ENCODE data around the gene CCDC175. TPM values are rescaled to one million over a fixed set of nuclear protein-coding genes. Genes with fewer than 3 reads are reported as not detected.

Gene CCDC175
- total RNA-seq, 1 donor from 2014 or later, result not detected

DNA sequence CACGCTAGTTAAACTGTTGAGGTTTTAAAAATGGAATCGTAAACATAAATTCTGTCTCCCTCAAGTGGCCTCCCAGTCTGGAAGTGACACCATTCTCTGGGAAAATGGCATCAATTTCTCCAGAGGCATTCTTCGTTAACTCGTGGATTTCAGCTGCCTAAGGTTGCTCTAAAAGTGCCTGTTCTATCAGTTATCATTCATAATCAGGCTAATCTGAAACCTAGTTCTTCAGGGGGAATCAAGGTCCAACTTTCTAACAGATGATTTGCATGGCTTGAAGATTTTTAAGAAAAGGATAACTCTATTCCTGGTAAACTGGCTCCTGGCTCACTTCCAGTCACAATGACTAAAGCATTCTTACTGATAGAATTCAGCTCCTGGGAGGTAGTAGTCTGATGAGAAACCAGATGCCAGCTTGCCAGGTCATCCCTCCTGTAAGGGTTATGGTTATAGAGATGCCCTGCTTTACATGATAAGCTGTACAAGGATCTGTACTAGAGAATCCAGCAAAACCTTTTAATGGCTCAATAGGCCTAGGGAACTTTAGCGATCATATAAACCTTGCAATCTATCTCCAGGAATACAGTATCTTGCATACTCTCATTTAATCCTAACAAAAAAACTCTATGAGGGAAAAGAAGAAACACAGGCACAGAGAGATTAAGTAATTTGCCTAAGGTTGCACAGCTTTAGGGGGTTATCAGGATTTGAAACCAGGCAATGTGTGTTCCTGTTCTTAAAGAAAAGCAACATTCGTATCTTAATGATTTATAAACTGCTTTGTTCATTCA, 93.9 kb downstream of the CCDC175 start:
- DNase-seq (ENCODE audit: low spot score), result no peak

DNA sequence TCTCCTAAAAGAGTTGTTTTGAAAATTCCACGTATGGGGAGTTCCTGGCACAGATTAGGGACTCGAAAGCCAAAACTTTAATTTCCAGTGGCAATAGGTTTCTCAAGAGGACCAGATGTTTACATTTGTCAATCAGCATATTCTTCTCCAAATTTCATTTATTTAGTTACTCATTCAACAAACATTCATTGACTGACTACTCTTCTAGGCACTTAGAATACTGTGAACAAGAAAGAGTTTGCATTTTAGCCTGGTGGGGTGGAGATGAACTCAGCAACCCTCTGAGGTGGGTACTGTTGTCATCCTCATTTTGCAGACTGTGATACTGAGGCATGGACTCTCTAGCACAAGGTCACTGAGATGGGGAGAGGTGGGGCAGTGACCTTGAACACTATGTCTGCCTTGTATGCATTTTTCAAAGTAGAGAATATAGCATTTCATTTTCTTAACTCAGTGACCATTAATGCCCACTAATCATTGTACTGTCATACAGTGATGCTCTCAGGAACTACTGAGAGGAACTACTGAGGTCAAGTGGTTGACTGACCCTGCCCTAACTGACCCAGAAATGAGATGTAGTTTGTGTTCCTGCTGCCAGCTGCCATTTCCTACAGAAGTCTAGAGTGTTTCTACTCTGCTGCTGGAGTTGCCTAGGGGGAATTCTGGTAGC, 94.6 kb downstream of the CCDC175 start:
- DNase-seq (ENCODE audit: low spot score), result no peak

DNA sequence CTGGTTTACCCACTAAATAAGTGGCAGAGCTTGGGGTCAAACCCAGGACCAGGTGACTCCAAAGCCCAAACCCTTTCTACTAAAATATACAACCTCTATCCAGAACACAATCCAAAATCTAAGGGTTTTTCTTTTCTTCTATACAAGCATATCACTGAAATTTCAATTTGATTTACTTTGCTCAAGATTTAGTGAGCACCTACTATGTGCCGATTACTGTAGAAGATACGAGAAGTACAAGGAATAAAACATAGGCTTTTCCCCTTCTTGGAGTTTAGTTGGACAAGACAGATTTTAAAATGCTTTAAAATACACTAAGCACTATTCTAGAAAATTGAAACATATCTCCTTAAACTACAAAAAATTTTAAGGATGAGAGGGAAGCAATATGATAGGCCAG, 95.2 kb downstream of the CCDC175 start:
- no peak for DNase-seq (ENCODE audit: low spot score)

DNA sequence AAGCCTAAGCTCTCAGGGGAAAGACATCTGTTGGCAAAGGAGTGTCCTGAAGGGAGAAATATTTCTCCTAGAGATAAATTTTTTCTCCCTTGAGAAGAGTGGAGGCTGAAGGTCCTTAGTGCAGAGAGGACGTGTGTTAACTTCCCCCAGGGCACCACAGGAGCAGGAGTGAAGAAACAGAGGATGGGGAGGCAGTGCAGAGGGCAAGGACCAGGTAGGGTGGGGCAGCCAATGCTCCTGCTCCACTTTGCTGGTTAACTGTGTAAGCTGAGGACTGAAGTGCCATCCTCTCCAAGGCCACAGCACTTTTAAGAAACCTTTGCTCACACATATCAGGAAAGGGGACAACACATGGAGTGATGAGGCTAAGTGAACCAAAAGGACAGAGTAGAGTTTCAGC, 96.4 kb downstream of the CCDC175 start:
- DNase-seq (ENCODE audit: low spot score), result no peak

DNA sequence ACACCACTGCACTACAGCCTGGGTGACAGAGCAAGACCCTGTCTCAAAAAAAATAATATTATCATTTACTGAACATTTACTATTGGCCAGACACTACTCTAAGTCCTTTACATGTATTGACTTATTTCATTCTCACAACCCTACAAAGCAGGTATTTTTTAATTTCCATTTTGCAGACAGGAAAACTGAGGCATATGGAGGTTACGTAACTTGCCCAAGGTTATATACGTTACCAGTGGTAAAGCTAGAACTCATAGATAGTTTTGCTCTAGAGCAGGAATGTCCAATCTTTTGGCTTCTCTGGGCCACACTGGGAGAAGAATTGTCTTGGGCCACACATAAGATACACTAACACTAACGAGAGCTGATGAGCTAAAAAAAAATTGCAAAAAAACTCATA, 98.1 kb downstream of the CCDC175 start:
- DNase-seq (ENCODE audit: low spot score), result no peak

DNA sequence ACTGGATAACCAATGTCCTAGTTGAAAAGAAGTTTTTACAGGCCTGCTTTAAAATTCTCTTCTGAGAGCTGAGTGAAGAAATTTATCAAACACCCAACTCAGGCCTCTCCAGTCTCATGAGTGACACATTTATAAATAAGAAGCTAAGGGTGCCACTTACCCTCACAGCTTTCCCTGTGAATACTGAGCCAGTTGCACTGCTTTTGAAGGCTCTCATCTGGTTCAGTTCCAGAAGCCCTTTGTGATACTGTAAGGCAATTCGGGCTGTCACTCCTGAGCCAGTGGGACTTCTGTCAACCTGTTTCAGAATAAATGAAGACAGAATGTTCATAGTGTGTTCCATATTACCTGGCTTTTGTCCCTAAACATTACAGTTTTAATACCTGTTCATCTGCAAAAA, 100.9 kb downstream of the CCDC175 start:
- DNase-seq (ENCODE audit: low spot score), result no peak

DNA sequence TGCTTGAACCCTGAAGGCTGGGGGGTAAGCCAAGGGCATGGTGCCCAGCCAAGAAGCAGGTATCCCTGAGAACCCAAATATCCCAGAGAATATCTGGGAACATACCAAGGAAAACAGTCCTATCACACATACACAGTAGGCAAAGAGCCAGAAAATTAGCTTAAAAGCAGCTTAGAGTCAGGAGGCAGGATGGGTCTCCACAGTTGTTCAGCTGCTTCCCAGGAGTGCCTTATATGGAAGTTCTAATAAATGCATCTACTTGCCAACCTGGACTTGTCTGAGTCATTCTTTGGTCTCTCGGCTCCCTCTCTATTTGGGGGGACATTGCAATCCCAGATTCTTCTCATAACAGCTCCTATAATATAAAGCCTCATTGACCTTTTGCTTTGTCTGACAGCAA, 102.4 kb downstream of the CCDC175 start:
- DNase-seq (ENCODE audit: low spot score), result no peak

DNA sequence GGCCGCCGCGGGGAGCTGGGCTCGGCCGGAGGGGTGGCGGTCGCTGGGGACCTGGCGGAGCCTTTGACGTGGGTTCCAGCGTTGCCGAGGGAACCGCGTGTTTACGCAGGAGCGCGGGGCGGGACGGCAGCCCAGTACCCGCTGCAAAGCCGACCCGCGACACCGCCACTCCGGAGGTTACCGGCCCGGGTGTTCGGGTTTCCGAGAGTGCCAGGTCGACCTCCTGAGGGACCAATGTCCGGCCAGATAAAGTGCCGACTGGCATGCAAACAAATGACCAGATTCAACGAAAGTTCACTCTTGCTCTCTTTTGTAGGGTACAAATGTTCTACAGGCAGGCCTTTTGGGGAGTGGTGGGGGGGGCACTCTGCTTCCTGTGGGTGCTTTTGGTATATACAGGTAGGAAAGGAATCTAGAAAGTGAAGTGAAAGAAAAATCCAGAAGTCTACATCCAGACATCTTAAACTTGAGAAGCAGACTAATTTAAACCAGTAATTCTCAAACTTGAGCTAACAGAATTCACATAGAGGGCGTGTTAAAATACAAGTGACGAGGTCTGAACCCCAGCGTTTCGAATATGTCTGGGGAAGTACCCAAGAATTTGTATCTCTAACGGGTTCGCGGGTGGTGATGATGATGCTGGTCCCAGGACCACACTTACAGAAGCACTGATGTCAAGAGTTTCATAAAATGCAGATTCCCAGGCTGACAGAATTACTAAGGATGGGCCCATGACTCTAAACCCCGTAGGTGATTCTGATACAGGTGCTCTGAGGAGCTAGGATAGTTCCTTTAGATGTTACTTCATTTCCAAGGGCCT, 111.1 kb downstream of the CCDC175 start, which contains the start of gene GPR135:
Gene GPR135, minus strand, starts transcription at position 65 of the 820 bp plus-strand sequence. CDS start 154 bp downstream, outside the sequence.
- DNase-seq (ENCODE audit: low spot score), result no peak

DNA sequence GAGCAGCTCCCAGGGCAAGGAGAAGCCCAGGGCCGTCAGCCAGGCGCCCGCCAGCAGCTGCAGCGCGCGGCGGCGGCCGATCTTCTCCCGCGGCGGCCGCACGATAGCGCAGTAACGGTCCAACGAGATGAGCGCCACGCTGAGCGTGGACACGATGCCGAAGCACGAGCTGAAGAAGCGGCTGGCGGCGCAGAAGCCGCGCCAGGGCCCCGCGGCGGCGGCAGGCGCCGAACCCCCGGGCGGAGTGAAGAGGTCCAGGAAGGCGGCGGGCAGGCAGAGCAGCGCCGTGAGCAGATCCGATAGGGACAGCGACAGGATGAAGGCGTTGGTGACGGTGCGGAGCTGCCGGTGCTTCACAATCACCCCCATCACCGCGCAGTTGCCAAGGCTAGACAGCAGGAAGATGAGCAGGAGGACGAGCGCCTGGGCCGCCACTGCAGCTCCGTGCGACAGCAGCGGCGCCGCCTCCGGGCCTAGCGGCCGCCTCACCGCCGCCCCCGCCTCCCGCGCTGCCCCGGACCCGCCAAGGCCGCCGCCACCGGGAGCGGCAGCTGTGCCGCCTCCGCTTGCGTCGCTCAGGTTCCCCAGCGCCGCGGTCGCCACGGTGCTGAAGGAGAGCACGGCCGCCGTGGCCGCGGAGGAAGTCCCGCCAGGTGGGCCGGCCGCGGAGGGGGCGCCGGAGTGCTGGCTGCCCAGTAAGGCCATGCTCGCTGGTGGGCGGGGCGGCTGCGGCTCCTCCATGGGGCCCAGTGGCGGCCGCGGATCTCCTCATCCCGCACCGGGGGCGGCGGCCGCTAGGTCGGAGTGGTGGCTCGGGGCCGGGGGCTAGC, 111.9 kb downstream of the CCDC175 start:
- peak; percentile 91 for DNase-seq (ENCODE audit: low spot score)

DNA sequence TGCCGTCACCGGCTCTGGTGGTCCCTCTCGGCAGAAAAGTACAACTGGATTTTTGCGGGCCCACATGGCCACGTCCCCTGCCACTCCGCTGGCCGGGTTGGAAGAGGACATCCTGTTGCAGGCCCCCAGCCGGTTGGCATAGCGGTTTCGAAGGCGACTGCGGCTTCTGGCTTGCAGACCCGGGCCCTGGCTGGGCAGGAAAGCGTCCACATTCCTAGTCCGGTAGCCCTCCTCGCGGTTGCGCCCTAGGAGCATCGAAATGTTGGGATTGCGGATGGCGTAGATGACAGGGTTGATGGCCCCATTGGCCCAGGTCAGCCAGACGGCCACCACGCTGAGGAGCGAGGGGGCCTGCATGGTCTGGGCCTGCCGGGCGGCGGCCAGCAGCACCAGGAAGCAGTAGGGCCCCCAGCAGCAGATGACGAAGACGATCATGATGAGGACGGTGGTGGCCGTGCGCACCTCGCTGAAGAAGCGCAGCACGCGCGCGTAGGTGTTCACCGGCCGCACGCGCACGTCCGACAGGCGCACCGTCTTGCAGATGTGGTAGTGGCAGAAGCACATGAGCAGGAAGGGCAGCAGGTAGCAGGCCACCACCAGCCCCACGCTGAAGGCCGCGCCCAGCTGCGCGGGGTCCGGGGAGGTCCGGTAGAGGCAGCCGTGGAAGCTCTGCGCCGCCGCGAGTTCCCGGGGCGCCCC, 112.7 kb downstream of the CCDC175 start:
- DNase-seq (ENCODE audit: low spot score), result no peak

DNA sequence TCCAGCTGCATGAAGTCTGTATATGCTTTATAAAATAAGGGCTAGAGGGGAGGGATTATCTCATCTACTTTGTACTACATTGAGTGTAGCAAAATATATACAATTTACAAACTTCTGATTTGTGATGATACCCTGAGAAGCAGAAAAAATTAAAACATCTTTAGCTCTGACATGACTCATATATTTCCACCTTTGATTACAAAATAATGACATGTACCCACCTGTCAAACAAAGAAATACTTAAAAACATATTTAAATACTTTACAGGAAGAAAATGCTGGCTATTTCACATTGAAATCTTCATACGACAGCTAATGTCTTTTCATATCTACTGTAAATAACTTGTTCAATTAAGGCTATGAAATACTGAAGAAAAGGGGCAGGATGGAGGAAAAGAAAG, 114.7 kb downstream of the CCDC175 start:
- DNase-seq (ENCODE audit: low spot score), result no peak

DNA sequence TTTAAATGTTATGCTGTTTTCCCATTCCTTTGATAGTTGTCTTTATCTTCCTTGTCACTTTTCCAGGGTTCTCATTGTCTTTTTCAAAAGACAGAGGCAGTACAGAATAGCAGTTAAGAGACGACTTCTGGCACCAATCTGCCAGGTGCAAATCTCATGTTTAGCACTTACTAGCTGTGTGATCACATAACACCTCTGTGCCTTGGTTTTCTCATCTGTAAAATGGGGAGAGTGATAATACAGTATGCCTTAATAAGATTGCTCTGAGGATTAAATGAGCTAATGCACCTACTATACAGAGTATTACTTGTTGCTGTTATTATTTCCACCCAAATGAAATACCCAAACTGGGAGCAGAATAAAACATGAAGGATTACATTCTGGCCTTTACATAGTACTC, 116.2 kb downstream of the CCDC175 start:
- no peak for DNase-seq (ENCODE audit: low spot score)

DNA sequence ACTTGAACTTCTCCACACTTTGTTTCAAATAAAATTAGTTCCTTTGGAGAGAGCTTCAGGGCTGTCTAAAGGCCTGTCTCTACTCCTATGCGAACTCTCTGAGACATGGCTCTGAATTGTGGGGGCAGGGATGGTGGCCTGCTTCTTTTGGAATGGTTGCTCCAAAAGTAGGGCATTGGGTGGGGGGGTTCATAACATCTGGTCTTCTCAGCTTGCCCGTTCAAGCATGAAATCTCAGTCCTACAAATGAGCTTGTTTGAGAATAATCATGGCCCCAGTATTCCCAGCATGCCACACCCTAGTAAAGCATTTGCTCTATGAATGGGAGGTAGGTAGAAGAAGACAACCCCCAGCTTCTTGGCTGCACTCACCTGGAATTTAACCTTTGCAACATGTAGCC, 118.1 kb downstream of the CCDC175 start:
- DNase-seq (ENCODE audit: low spot score), result no peak

DNA sequence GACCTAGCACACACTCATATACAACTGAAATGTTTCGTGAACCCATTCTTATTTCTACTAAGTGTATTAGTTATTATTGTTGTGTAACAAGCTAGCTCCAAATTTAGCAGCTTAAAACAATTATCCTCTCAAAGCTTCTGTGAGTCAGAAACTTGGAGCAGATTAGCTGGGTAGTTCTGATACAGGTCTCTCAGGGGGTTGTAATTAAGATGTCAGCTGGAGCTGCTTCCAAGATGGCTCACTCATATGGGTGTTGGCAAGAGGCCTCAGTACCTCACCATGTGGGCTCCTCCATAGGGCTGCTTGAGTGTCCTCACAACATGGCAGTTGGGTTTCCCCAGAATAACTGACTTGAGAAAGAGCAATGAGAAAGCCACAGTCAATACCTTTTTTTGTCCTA, 121.2 kb downstream of the CCDC175 start:
- no peak for DNase-seq (ENCODE audit: low spot score)

Other genes starting within 250 kb of the CCDC175 start
- 7.5 TPM for gene GPR135, start 111.4 kb downstream of the CCDC175 start, total RNA-seq
- gene L3HYPDH, start 92.4 kb downstream of the CCDC175 start, total RNA-seq, result 62.8 TPM
- gene JKAMP, start 92.3 kb downstream of the CCDC175 start, total RNA-seq, result 33.7 TPM